DOHH2 (cell line): ENCODE measurements around the gene MTRF1.

ENCODE experiments used
- H3F3A ChIP-seq: fragments of 200-600 bp; sonication (generic), shearing (Covaris generic); 2 replicates; pipeline ENCODE4 v1.6.0; 2016; ENCODE audit warnings: antibody characterized with exemption, mild to moderate bottlenecking; ENCODE audit not compliant: control insufficient read depth, insufficient read depth
- H3K27ac ChIP-seq: fragments of 200-600 bp; sonication (generic); 2 replicates; pipeline ENCODE4 v1.5.1; 2014; ENCODE audit warnings: low read depth, mild to moderate bottlenecking, low read length, moderate library complexity
- H3K27me3 ChIP-seq: fragments of 200-600 bp; sonication (generic); 2 replicates; pipeline ENCODE4 v1.6.1; 2014; ENCODE audit warnings: mild to moderate bottlenecking, low read length, mixed read lengths; ENCODE audit not compliant: control insufficient read depth
- H3K36me3 ChIP-seq: fragments of 200-600 bp; sonication (generic); 2 replicates; pipeline ENCODE4 v1.6.1; 2014; ENCODE audit warnings: mild to moderate bottlenecking, low read length, moderate library complexity, mixed read lengths; ENCODE audit not compliant: control insufficient read depth
- H3K4me1 ChIP-seq: fragments of 200-600 bp; sonication (generic); 2 replicates; pipeline ENCODE4 v1.6.1; 2014; ENCODE audit warnings: mild to moderate bottlenecking, low read length, mixed read lengths; ENCODE audit not compliant: control insufficient read depth
- H3K4me2 ChIP-seq: fragments of 200-600 bp; sonication (generic); 2 replicates; pipeline ENCODE4 v1.6.0; 2014; ENCODE audit warnings: mild to moderate bottlenecking, low read length, moderate library complexity
- H3K4me3 ChIP-seq: fragments of 200-600 bp; sonication (generic); 2 replicates; pipeline ENCODE4 v1.5.1; 2014; ENCODE audit warnings: mild to moderate bottlenecking, low read length, mixed read lengths
- H3K79me2 ChIP-seq: fragments of 200-600 bp; sonication (generic); 2 replicates; pipeline ENCODE4 v1.6.1; 2014; ENCODE audit warnings: mild to moderate bottlenecking, low read length, mixed read lengths; ENCODE audit not compliant: control insufficient read depth
- H3K9me2 ChIP-seq: fragments of 200-600 bp; sonication (generic); replicated peaks from 2 replicates; pipeline ENCODE4 v1.6.1; 2014; ENCODE audit warnings: mild to moderate bottlenecking, low read length, mixed read lengths; ENCODE audit not compliant: control insufficient read depth
- H3K9me3 ChIP-seq: fragments of 200-600 bp; sonication (generic); 2 replicates; pipeline ENCODE4 v1.6.1; 2014; ENCODE audit warnings: antibody characterized with exemption, low read length, mixed read lengths; ENCODE audit not compliant: control insufficient read depth, insufficient read depth
- H4K20me1 ChIP-seq: fragments of 200-600 bp; sonication (generic); 2 replicates; pipeline ENCODE4 v1.6.0; 2014; ENCODE audit warnings: low read depth, mild to moderate bottlenecking, antibody characterized with exemption, low read length, moderate library complexity; ENCODE audit not compliant: control insufficient read depth, insufficient read depth
- CTCF ChIP-seq: fragments of 200-600 bp; sonication (generic); IDR thresholded peaks from one replicate; pipeline ENCODE4 v1.5.1; 2014; ENCODE audit warnings: antibody characterized with exemption, mild to moderate bottlenecking, low read depth, low read length; ENCODE audit not compliant: poor library complexity, severe bottlenecking
- EZH2phosphoT487 ChIP-seq: fragments of 200-600 bp; sonication (generic); IDR thresholded peaks from 2 replicates; pipeline ENCODE4 v1.6.1; 2017; ENCODE audit warnings: borderline replicate concordance, mild to moderate bottlenecking, antibody characterized with exemption, low read length, moderate library complexity, mixed read lengths

The MTRF1 gene

GRCh38 chr13:41306271-41307145 is 43.1 kb upstream of the MTRF1 start:
- Histone ChIP-seq H4K20me1 (no peaks in the 10 kb centered on the region), H3K4me1 (peaks cover 7% of the 10 kb centered on the region), H3K36me3 (peaks cover 4% of the 10 kb centered on the region), H3K27ac (no peak overlapping the region), H3K4me3 (no peak overlapping the region), H3F3A (no peaks in the 10 kb centered on the region), H3K27me3 (no peaks in the 10 kb centered on the region), H3K9me2 (no peaks in the 10 kb centered on the region), H3K79me2 (peaks cover 10% of the 10 kb centered on the region), H3K9me3 (no peaks in the 10 kb centered on the region), H3K4me2 (no peak overlapping the region)
- no peak for TF ChIP-seq EZH2phosphoT487
- no peak for TF ChIP-seq CTCF

GRCh38 chr13:41304551-41304950 is 41.2 kb upstream of the MTRF1 start:
- H3K27me3 ChIP-seq, result no peaks in the 10 kb centered on the region
- H3K79me2 ChIP-seq, result no peaks in the 10 kb centered on the region
- H3K36me3 ChIP-seq, result no peaks in the 10 kb centered on the region
- TF ChIP-seq EZH2phosphoT487 (no peak), CTCF (no peak)
- H3F3A ChIP-seq, result no peaks in the 10 kb centered on the region
- no peaks in the 10 kb centered on the region for H4K20me1 ChIP-seq
- no peak overlapping the region for H3K27ac ChIP-seq
- H3K4me2 ChIP-seq, result no peak overlapping the region
- H3K4me1 ChIP-seq, result no peaks in the 10 kb centered on the region; the same call in 1 of the 2 replicates
- H3K9me2 ChIP-seq, result no peaks in the 10 kb centered on the region
- H3K4me3 ChIP-seq, result no peak overlapping the region
- no peaks in the 10 kb centered on the region for H3K9me3 ChIP-seq

GRCh38 chr13:41302743-41303142 is 39.4 kb upstream of the MTRF1 start:
- no peaks in the 10 kb centered on the region for H3K9me3 ChIP-seq
- H3K4me1 ChIP-seq, result no peaks in the 10 kb centered on the region; the same call in 1 of the 2 replicates
- no peaks in the 10 kb centered on the region for H3F3A ChIP-seq
- H3K4me3 ChIP-seq, result no peak overlapping the region
- no peaks in the 10 kb centered on the region for H3K9me2 ChIP-seq
- H4K20me1 ChIP-seq, result no peaks in the 10 kb centered on the region
- H3K27me3 ChIP-seq, result no peaks in the 10 kb centered on the region
- no peak overlapping the region for H3K4me2 ChIP-seq
- no peak for TF ChIP-seq EZH2phosphoT487
- no peak for TF ChIP-seq CTCF
- H3K36me3 ChIP-seq, result no peaks in the 10 kb centered on the region
- no peaks in the 10 kb centered on the region for H3K79me2 ChIP-seq
- no peak overlapping the region for H3K27ac ChIP-seq
